ENCODE results near the gene CCL26.
"Not testable (repeated sequence)": the region's sequence is repeated elsewhere in the genome, so short reads cannot be mapped to it uniquely, and the experiment has no call there.

Gene CCL26

GRCh38 chr7:75793676-75794075, 21.7 kb upstream of the CCL26 start:
- H3K4me3 ChIP-seq (ENCODE audit: low read depth, low read length) = no peak overlapping the region
- TF ChIP-seq CTCF (IDR thresholded peaks at IDR 0.05; ENCODE audit: borderline replicate concordance, insufficient read depth, low read depth, low read length) = no peak

GRCh38 chr7:75792567-75792966, 20.6 kb upstream of the CCL26 start:
- not testable (repeated sequence) for H3K4me3 ChIP-seq (ENCODE audit: low read depth, low read length)

GRCh38 chr7:75789361-75789924, 17.4 kb upstream of the CCL26 start:
- no peak overlapping the region for H3K4me3 ChIP-seq (ENCODE audit: low read depth, low read length)
- TF ChIP-seq CTCF (IDR thresholded peaks at IDR 0.05; ENCODE audit: borderline replicate concordance, insufficient read depth, low read depth, low read length) = no peak

- H3K4me3 ChIP-seq (ENCODE audit: low read depth, low read length) = not testable (repeated sequence)
Observed at GRCh38 chr7:75788154-75788847, 16.3 kb upstream of the CCL26 start.

- H3K4me3 ChIP-seq (ENCODE audit: low read depth, low read length) = not testable (repeated sequence)
Observed at GRCh38 chr7:75783058-75783457, 11.0 kb upstream of the CCL26 start.

GRCh38 chr7:75780647-75781273, 8.7 kb upstream of the CCL26 start:
- H3K4me3 ChIP-seq (ENCODE audit: low read depth, low read length) = not testable (repeated sequence)

- not testable (repeated sequence) for H3K4me3 ChIP-seq (ENCODE audit: low read depth, low read length)
Observed at GRCh38 chr7:75779516-75779915, 7.5 kb upstream of the CCL26 start.

GRCh38 chr7:75779035-75779434, 7.0 kb upstream of the CCL26 start:
- H3K4me3 ChIP-seq (ENCODE audit: low read depth, low read length) = not testable (repeated sequence)

GRCh38 chr7:75776295-75776971, 4.4 kb upstream of the CCL26 start:
- no peak for TF ChIP-seq CTCF (IDR thresholded peaks at IDR 0.05; ENCODE audit: borderline replicate concordance, insufficient read depth, low read depth, low read length)
- H3K4me3 ChIP-seq (ENCODE audit: low read depth, low read length) = no peak overlapping the region

- H3K4me3 ChIP-seq (ENCODE audit: low read depth, low read length) = not testable (repeated sequence)
Observed at GRCh38 chr7:75773958-75774357, 1.9 kb upstream of the CCL26 start.

GRCh38 chr7:75771224-75771623, 787 bp downstream of the CCL26 start:
- H3K4me3 ChIP-seq (ENCODE audit: low read depth, low read length) = no peak overlapping the region
- no peak for TF ChIP-seq CTCF (IDR thresholded peaks at IDR 0.05; ENCODE audit: borderline replicate concordance, insufficient read depth, low read depth, low read length)
